Fibroblast of lung (primary cell): ENCODE data around the gene HNF4A. TPM values are rescaled to one million over a fixed set of nuclear protein-coding genes. Genes with fewer than 3 reads are reported as not detected.

ENCODE experiments used
- DNase-seq, 2 donors: peaks; one replicate each; pipeline versions ENCODE4 v3.0.0 to v3.0.0-alpha.2; 2010; ENCODE audit warnings: low read depth in 2 of 2
- H2AFZ ChIP-seq: 2 replicates; pipeline ENCODE4 v1.5.1; 2012; ENCODE audit warnings: low read length, control low read depth, inconsistent platforms
- H3K27ac ChIP-seq: 2 replicates; pipeline ENCODE4 v1.5.1; 2011; ENCODE audit warnings: low read length, control low read depth; ENCODE audit not compliant: insufficient read depth
- H3K27me3 ChIP-seq: 2 replicates; pipeline ENCODE4 v1.5.1; 2011; ENCODE audit warnings: mild to moderate bottlenecking, low read length; ENCODE audit not compliant: control insufficient read depth, insufficient read depth
- H3K36me3 ChIP-seq: 2 replicates; pipeline ENCODE4 v1.5.1; 2011; ENCODE audit warnings: low read length; ENCODE audit not compliant: control insufficient read depth, insufficient read depth
- H3K4me1 ChIP-seq: 2 replicates; pipeline ENCODE4 v1.5.1; 2011; ENCODE audit warnings: low read length; ENCODE audit not compliant: control insufficient read depth, insufficient read depth; ENCODE audit errors: extremely low read depth
- H3K4me2 ChIP-seq: 2 replicates; pipeline ENCODE4 v1.5.1; 2011; ENCODE audit warnings: low read length, control low read depth; ENCODE audit not compliant: insufficient read depth; ENCODE audit errors: extremely low read depth
- H3K4me3 ChIP-seq, 4 experiments: fragments of 200-600 bp in 1 of 4; sonication (generic) in 1 of 4; replicated peaks in 1 of 4; 2 replicates each; pipeline ENCODE4 v1.5.1; 2011 to 2016; ENCODE audit warnings: low read length in 4 of 4, low read depth in 3 of 4, mild to moderate bottlenecking in 3 of 4, control low read depth in 2 of 4, inconsistent platforms in 1 of 4, mixed read lengths in 1 of 4; ENCODE audit not compliant: insufficient read depth in 1 of 4; ENCODE audit errors: control extremely low read depth in 1 of 4
- H3K79me2 ChIP-seq: 2 replicates; pipeline ENCODE4 v1.5.1; 2012; ENCODE audit warnings: mild to moderate bottlenecking, low read length, inconsistent platforms; ENCODE audit not compliant: control insufficient read depth, insufficient read depth
- H3K9ac ChIP-seq: 2 replicates; pipeline ENCODE4 v1.5.1; 2011; ENCODE audit warnings: mild to moderate bottlenecking, low read length, control low read depth; ENCODE audit not compliant: insufficient read depth
- H3K9me3 ChIP-seq: 2 replicates; pipeline ENCODE4 v1.5.1; 2012; ENCODE audit warnings: low read depth, low read length; ENCODE audit not compliant: control insufficient read depth, insufficient read depth
- H4K20me1 ChIP-seq: 2 replicates; pipeline ENCODE4 v1.5.1; 2011; ENCODE audit warnings: low read length; ENCODE audit not compliant: control insufficient read depth, insufficient read depth; ENCODE audit errors: extremely low read depth
- CTCF ChIP-seq, 2 donors: IDR thresholded peaks in 1 of 2; conservative IDR thresholded peaks in 1 of 2; 1 replicate in 1 of 2; 2 replicates in 1 of 2; pipeline ENCODE4 v1.5.1; 2011 to 2012; ENCODE audit warnings: low read length in 2 of 2, control low read depth in 1 of 2, inconsistent platforms in 1 of 2, low read depth in 1 of 2, mild to moderate bottlenecking in 1 of 2
- EZH2 ChIP-seq: IDR thresholded peaks from 2 replicates; pipeline ENCODE4 v1.5.1; 2012; ENCODE audit warnings: low read length, control low read depth, mild to moderate bottlenecking; ENCODE audit errors: missing control alignments
- polyA plus RNA-seq, 2 donors: library from polyadenylated mRNA; depleted of rRNA in 1 of 2; stranded (reverse) in 1 of 2; unstranded in 1 of 2; fragments of >200 nt; gene quantifications; 2 replicates each; pipeline ENCODE4 v1.2.1, GENCODE V29; 2011 to 2012; ENCODE audit warnings: missing spikeins in 1 of 2
- total RNA-seq: library from RNA; depleted of rRNA; stranded (reverse); fragments of >200 nt; gene quantifications from 2 replicates; pipeline ENCODE4 v1.2.1, GENCODE V29; 2014

The HNF4A gene
- total and polyA plus RNA-seq, 2 donors (not counting 1 experiment from before 2014, with no cell fraction given) = not detected

GRCh38 chr20:44483112-44483511 lies 127.6 kb downstream of the HNF4A start:
- TF ChIP-seq EZH2 = no peak
- TF ChIP-seq CTCF (conservative IDR thresholded peaks at IDR 0.05 in 1 of 2, IDR thresholded peaks at IDR 0.05 in 1 of 2; ENCODE audit: low read depth in 1 of 2, low read length in 2 of 2) = no peak
- Histone ChIP-seq H2AFZ (no peak overlapping the region), H3K27ac (no peak overlapping the region), H3K9me3 (no peaks in the 10 kb centered on the region), H3K36me3 (peaks cover 9% of the 10 kb centered on the region), H3K4me1 (no peaks in the 10 kb centered on the region), H4K20me1 (no peaks in the 10 kb centered on the region), H3K27me3 (no peaks in the 10 kb centered on the region), H3K4me3 (no peak overlapping the region), H3K4me2 (no peak overlapping the region), H3K79me2 (no peaks in the 10 kb centered on the region), H3K9ac (no peak overlapping the region)
- no peak for DNase-seq

Other genes starting within 250 kb of the HNF4A start
- 0.51 and 0.66 TPM in 2 replicates for gene JPH2, start 168.5 kb upstream of the HNF4A start, total RNA-seq
- 0.51 and 4.9 TPM in 2 replicates for gene JPH2, start 168.5 kb upstream of the HNF4A start, polyA plus RNA-seq
- gene OSER1, start 144.9 kb upstream of the HNF4A start, total RNA-seq = 63.2 and 73.2 TPM in 2 replicates
- gene OSER1, start 144.9 kb upstream of the HNF4A start, polyA plus RNA-seq = 50.9 and 53.5 TPM in 2 replicates
- not detected in 2 replicates for gene GDAP1L1, start 108.4 kb upstream of the HNF4A start, total RNA-seq
- gene GDAP1L1, start 108.4 kb upstream of the HNF4A start, polyA plus RNA-seq = not detected in 2 replicates
- gene FITM2, start 44.5 kb upstream of the HNF4A start, total RNA-seq = 5.1 and 8.6 TPM in 2 replicates
- 6.8 and 9.7 TPM in 2 replicates for gene FITM2, start 44.5 kb upstream of the HNF4A start, polyA plus RNA-seq
- gene R3HDML, start 18.7 kb upstream of the HNF4A start, total RNA-seq = not detected in 2 replicates
- not detected in 2 replicates for gene R3HDML, start 18.7 kb upstream of the HNF4A start, polyA plus RNA-seq
- gene TTPAL, start 120.2 kb downstream of the HNF4A start, total RNA-seq = 10.3 and 12.6 TPM in 2 replicates
- gene TTPAL, start 120.2 kb downstream of the HNF4A start, polyA plus RNA-seq = 11.9 and 12.3 TPM in 2 replicates
- 107 and 120 TPM in 2 replicates for gene SERINC3, start 166.4 kb downstream of the HNF4A start, total RNA-seq
- 194 and 238 TPM in 2 replicates for gene SERINC3, start 166.4 kb downstream of the HNF4A start, polyA plus RNA-seq
- 140 and 234 TPM in 2 replicates for gene PKIG, start 226.9 kb downstream of the HNF4A start, total RNA-seq
- gene PKIG, start 226.9 kb downstream of the HNF4A start, polyA plus RNA-seq = 132 and 192 TPM in 2 replicates